ENCODE results near the gene KRT6B.

The KRT6B gene

DNA sequence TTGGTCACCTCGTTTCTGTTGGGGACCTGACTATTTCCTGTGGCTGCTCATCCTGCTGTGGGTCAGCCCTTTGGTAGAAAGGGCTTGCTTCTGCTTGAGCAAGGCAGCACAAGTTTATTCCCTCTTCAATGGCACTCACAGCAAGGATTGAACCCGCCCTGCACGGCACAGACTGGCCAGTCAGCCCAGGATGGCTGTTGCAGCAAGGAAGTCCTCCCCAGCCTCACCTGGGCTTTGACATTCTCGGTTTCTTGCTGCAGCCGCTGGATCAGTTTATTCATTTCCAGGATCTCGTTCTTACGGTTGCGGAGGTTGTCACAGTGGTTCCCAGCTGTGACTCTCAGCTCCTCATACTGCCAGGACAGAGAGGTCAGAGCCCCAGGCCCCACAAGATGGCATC lies 55.3 kb downstream of the KRT6B start:
- Histone ChIP-seq H2AFZ (ENCODE audit: low read depth) (no peak overlapping the region), H3K36me3 (ENCODE audit: insufficient read depth) (no peaks in the 10 kb centered on the region), H3K4me3 (IDR thresholded peaks at IDR 0.05; ENCODE audit: insufficient read depth, low read depth, low read length) (no peak overlapping the region), H3K79me2 (ENCODE audit: insufficient read depth, low read depth) (no peaks in the 10 kb centered on the region), H3K9ac (no peak overlapping the region), H3K27ac (no peak overlapping the region), H3K4me1 (ENCODE audit: low read depth, poor library complexity, severe bottlenecking) (no peaks in the 10 kb centered on the region), H3K4me2 (no peak overlapping the region), H4K20me1 (ENCODE audit: insufficient read depth) (no peaks in the 10 kb centered on the region), H3K27me3 (ENCODE audit: insufficient read depth, low read depth) (peaks cover 35% of the 10 kb centered on the region)
- TF ChIP-seq, protein P1, sequence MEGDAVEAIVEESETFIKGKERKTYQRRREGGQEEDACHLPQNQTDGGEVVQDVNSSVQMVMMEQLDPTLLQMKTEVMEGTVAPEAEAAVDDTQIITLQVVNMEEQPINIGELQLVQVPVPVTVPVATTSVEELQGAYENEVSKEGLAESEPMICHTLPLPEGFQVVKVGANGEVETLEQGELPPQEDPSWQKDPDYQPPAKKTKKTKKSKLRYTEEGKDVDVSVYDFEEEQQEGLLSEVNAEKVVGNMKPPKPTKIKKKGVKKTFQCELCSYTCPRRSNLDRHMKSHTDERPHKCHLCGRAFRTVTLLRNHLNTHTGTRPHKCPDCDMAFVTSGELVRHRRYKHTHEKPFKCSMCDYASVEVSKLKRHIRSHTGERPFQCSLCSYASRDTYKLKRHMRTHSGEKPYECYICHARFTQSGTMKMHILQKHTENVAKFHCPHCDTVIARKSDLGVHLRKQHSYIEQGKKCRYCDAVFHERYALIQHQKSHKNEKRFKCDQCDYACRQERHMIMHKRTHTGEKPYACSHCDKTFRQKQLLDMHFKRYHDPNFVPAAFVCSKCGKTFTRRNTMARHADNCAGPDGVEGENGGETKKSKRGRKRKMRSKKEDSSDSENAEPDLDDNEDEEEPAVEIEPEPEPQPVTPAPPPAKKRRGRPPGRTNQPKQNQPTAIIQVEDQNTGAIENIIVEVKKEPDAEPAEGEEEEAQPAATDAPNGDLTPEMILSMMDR (conservative IDR thresholded peaks at IDR 0.05; ENCODE audit: low read depth, low read length), result no peak
